22Rv1 (cell line): ENCODE data around the gene AGAP1.

Source experiments
- CTCF ChIP-seq: fragments of 450-650 bp; IDR thresholded peaks from 2 replicates; pipeline ENCODE4 v1.5.1; 2017; ENCODE audit warnings: mild to moderate bottlenecking
- ZFX ChIP-seq: fragments of 450-650 bp; IDR thresholded peaks from 2 replicates; pipeline ENCODE4 v1.6.1; 2017; ENCODE audit warnings: antibody characterized with exemption, borderline replicate concordance

GRCh38 chr2:236109061-236109460 lies 615.2 kb downstream of the AGAP1 start:
- TF ChIP-seq CTCF (no peak), ZFX (no peak)
